GM23338 (cell line): ENCODE measurements around the gene SESN2. TPM values are rescaled to one million over a fixed set of nuclear protein-coding genes. Genes with fewer than 3 reads are reported as not detected.
A peak's percentile ranks its signal among the peaks of the same experiment; 100 is the strongest.
"Not testable (repeated sequence)": the region's sequence is repeated elsewhere in the genome, so short reads cannot be mapped to it uniquely, and the experiment has no call there.

Experiments
- ATAC-seq: fragments of 200-7000 bp; cut with Tn5 transposase; 3 replicates; pipeline ENCODE4 v1.9.1; 2020
- DNase-seq: peaks from one replicate; pipeline ENCODE4 v3.0.0-alpha.2; 2015; ENCODE audit warnings: low spot score
- H2AFZ ChIP-seq: fragments of 200-600 bp; sonication (generic); 2 replicates; pipeline ENCODE4 v1.8.0; 2016; ENCODE audit warnings: antibody characterized with exemption, mild to moderate bottlenecking, moderate library complexity
- H3F3A ChIP-seq: fragments of 200-600 bp; sonication (generic); replicated peaks from 2 replicates; pipeline ENCODE4 v1.8.0; 2017; ENCODE audit warnings: antibody characterized with exemption, mixed run types, low read depth
- H3K27ac ChIP-seq: fragments of 200-600 bp; sonication (generic); 2 replicates; pipeline ENCODE4 v1.6.1; 2016; ENCODE audit warnings: low read depth
- H3K27me3 ChIP-seq: fragments of 200-600 bp; sonication (generic); 2 replicates; pipeline ENCODE4 v1.8.0; 2016; ENCODE audit warnings: mild to moderate bottlenecking, mixed run types, moderate library complexity; ENCODE audit not compliant: insufficient read depth
- H3K36me3 ChIP-seq: fragments of 200-600 bp; sonication (generic); 2 replicates; pipeline ENCODE4 v1.8.0; 2016; ENCODE audit warnings: mild to moderate bottlenecking; ENCODE audit not compliant: insufficient read depth
- H3K4me1 ChIP-seq: fragments of 200-600 bp; sonication (generic); 2 replicates; pipeline ENCODE4 v1.8.0; 2016; ENCODE audit warnings: mild to moderate bottlenecking, moderate library complexity; ENCODE audit not compliant: insufficient read depth
- H3K4me2 ChIP-seq: fragments of 200-600 bp; sonication (generic); 2 replicates; pipeline ENCODE4 v1.7.1; 2017; ENCODE audit warnings: mixed run types
- H3K4me3 ChIP-seq: fragments of 200-600 bp; sonication (generic); 2 replicates; pipeline ENCODE4 v1.6.1; 2016; ENCODE audit warnings: mixed run types
- H3K79me2 ChIP-seq: fragments of 200-600 bp; sonication (generic); replicated peaks from 2 replicates; pipeline ENCODE4 v1.8.0; 2017; ENCODE audit warnings: mild to moderate bottlenecking; ENCODE audit not compliant: insufficient read depth
- H3K9me2 ChIP-seq: fragments of 200-600 bp; sonication (generic); 2 replicates; pipeline ENCODE4 v1.8.0; 2017; ENCODE audit not compliant: insufficient read depth
- H4K20me1 ChIP-seq: fragments of 200-600 bp; sonication (generic); replicated peaks from 2 replicates; pipeline ENCODE4 v1.8.0; 2017; ENCODE audit warnings: mild to moderate bottlenecking; ENCODE audit not compliant: insufficient read depth
- H3K27ac Mint-ChIP-seq: 2 replicates; pipeline ENCODE4 v1.8.0; 2020; ENCODE audit warnings: inconsistent platforms, mild to moderate bottlenecking, moderate library complexity, mixed read lengths
- H3K27me3 Mint-ChIP-seq: 3 replicates; pipeline ENCODE4 v1.8.0; 2022; ENCODE audit warnings: low read depth, mild to moderate bottlenecking, moderate library complexity, mixed read lengths, inconsistent platforms; ENCODE audit not compliant: insufficient read depth, poor library complexity
- H3K36me3 Mint-ChIP-seq: 3 replicates; pipeline ENCODE4 v1.8.0; 2021; ENCODE audit warnings: low read depth, mild to moderate bottlenecking, inconsistent platforms, moderate library complexity, mixed read lengths
- H3K4me1 Mint-ChIP-seq: 3 replicates; pipeline ENCODE4 v1.8.0; 2020; ENCODE audit warnings: mild to moderate bottlenecking, inconsistent platforms, mixed read lengths
- H3K4me3 Mint-ChIP-seq: 3 replicates; pipeline ENCODE4 v1.8.0; 2021; ENCODE audit warnings: moderate library complexity, mild to moderate bottlenecking, inconsistent platforms, mixed read lengths
- H3K9me3 Mint-ChIP-seq: 3 replicates; pipeline ENCODE4 v1.8.0; 2020; ENCODE audit warnings: moderate library complexity, mild to moderate bottlenecking, inconsistent platforms, mixed read lengths
- EZH2phosphoT487 ChIP-seq: fragments of 200-600 bp; sonication (generic); IDR thresholded peaks from one replicate; pipeline ENCODE4 v1.8.1; 2018; ENCODE audit warnings: antibody characterized with exemption; ENCODE audit not compliant: unreplicated experiment
- REST ChIP-seq: IDR thresholded peaks from one replicate; pipeline ENCODE4 v1.6.1; 2018; ENCODE audit warnings: antibody characterized with exemption; ENCODE audit not compliant: unreplicated experiment
- ZNF462 ChIP-seq: fragments of 250-450 bp; sonication (Bioruptor Pico); IDR thresholded peaks from 2 replicates; pipeline ENCODE4 v1.5.0; 2020; ENCODE audit warnings: mild to moderate bottlenecking, moderate library complexity
- polyA plus RNA-seq: library from polyadenylated mRNA; unstranded; fragments of >200 nt; fragmentation: Nextera tagmentation; extraction: Ambion mirVana; gene quantifications from 2 replicates; pipeline ENCODE4 v1.2.1, GENCODE V29; 2016
- total RNA-seq: library from RNA; depleted of rRNA; stranded (reverse); fragments of >200 nt; shearing (Covaris generic); gene quantifications from 2 replicates; pipeline ENCODE4 v1.2.3, GENCODE V29; 2014

The SESN2 gene
- total and polyA plus RNA-seq, 2 experiments from 2014 or later = 22.8 to 52.1 TPM

GRCh38 chr1:28326984-28327383 lies 67.7 kb downstream of the SESN2 start (continued):
- TF ChIP-seq REST (no peak), ZNF462 (CRISPR knock-in tag) (no peak), EZH2phosphoT487 (no peak)

GRCh38 chr1:28327431-28327830 lies 68.1 kb downstream of the SESN2 start:
- not testable (repeated sequence) for H3K27ac ChIP-seq, H3K9me2 ChIP-seq, H3K36me3 ChIP-seq, H3K4me2 ChIP-seq, ATAC-seq, H3K36me3 Mint-ChIP-seq, H3K27me3 Mint-ChIP-seq, H3K4me3 ChIP-seq, DNase-seq, H2AFZ ChIP-seq, H3K27me3 ChIP-seq, H3K79me2 ChIP-seq, H3K4me1 Mint-ChIP-seq, H3K27ac Mint-ChIP-seq, H3F3A ChIP-seq, H3K4me1 ChIP-seq, H3K9me3 Mint-ChIP-seq, H4K20me1 ChIP-seq
- H3K4me3 Mint-ChIP-seq = peak overlapping the region; percentile 87; the same call in 1 of the 3 replicates
